ENCODE results near the gene NCBP1.

NCBP1 gene

DNA sequence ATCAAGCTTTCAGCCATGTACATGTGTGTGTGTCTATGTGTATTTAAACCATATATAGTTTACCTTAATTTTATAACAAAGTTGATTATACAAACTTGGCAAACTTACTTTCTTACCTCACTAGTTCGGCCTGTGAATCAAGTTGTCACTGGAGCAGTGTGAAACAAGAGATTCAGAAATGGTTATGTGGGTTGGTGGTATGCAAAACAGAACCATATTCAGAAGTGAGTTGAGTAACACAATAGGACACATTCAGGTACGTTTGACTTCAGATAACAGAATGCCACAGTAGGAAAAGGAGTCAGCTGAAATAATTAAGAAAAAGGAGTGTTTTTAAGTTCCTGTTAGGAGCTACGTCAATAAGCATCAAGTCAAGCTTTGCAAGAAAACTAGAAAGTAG, 42.0 kb downstream of the NCBP1 start:
- TF ChIP-seq, protein P1, sequence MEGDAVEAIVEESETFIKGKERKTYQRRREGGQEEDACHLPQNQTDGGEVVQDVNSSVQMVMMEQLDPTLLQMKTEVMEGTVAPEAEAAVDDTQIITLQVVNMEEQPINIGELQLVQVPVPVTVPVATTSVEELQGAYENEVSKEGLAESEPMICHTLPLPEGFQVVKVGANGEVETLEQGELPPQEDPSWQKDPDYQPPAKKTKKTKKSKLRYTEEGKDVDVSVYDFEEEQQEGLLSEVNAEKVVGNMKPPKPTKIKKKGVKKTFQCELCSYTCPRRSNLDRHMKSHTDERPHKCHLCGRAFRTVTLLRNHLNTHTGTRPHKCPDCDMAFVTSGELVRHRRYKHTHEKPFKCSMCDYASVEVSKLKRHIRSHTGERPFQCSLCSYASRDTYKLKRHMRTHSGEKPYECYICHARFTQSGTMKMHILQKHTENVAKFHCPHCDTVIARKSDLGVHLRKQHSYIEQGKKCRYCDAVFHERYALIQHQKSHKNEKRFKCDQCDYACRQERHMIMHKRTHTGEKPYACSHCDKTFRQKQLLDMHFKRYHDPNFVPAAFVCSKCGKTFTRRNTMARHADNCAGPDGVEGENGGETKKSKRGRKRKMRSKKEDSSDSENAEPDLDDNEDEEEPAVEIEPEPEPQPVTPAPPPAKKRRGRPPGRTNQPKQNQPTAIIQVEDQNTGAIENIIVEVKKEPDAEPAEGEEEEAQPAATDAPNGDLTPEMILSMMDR (conservative IDR thresholded peaks at IDR 0.05), result no peak
- no peak overlapping the region for H3K27ac ChIP-seq

DNA sequence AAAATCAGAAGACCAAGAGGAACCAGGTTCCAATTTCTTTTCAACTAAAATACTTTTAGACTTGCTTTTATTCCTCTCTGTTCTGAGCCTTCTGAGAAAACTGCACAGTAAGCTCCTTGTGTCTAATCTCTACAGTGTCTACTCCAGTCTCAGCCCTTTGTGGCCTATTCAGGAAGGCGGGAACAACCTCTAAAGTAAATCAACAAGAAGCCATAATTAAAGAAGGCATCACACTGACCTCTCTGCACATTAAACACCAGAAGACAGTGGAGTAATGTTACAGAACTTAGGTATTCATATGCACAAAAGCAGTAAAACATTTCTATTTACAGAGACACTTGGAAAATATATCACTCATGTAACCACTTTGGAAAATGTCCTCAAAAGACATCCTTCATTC, 48.6 kb downstream of the NCBP1 start:
- H3K27ac ChIP-seq, result no peak overlapping the region
- TF ChIP-seq, protein P1 (conservative IDR thresholded peaks at IDR 0.05), result no peak

DNA sequence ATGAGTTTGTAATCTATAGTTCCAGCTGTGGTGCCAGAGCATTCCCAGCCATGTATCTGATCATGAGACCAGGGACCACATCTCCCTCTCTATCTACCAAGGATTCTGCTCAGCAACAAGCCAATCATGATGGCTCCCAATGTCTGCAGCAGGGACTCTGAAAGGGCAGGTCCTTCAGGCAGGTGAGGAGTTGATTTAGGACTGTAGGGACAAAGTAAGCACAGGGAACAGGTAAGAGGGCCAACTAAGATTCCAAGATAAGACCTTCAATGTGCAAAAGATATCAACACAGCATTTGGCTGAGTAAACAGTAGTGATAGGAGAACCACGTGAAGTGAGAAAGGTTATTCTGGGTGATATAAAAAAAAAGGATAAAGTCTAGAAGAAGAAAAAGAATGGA, 55.0 kb downstream of the NCBP1 start:
- H3K27ac ChIP-seq, result peak overlapping the region; percentile 31
- TF ChIP-seq, protein P1 (conservative IDR thresholded peaks at IDR 0.05), result no peak

DNA sequence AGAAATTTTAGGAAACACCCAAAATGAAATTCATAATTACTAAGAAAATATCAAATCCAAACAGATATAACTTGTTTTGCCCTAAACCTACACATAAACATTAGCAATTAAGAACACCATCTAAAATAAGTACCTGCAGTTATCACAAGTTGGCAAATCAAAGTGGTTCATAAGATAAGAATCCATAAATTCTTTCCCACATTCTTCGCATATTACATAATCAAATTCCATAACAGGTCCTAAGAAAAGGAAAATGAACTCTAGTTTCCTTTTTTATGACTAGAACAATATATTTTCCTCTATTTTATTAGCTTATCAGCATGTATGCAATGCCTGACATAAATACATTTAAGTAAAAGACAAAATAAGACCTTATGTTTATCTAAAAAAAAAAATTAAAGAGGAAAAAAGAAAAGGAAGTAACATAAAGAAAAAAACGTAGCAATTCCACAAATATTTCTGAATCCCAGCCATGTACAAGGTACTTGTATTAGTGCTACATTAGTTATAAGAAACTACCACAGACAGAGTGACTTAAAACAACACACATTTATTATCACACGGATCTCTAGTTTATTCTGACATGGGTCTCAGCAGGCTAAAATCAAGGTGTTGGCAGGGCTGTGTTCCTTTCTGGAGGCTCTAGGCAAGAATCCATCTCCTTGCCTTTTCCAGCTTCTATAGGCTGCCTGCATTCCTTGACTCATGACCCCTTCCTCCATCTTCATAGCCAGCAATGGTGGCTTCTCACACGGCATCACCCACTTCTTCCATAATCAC, 56.0 kb downstream of the NCBP1 start:
- H3K27ac ChIP-seq, result peak overlapping the region; percentile 31; the same call in 1 of the 2 replicates
- TF ChIP-seq, protein P1 (conservative IDR thresholded peaks at IDR 0.05), result no peak

DNA sequence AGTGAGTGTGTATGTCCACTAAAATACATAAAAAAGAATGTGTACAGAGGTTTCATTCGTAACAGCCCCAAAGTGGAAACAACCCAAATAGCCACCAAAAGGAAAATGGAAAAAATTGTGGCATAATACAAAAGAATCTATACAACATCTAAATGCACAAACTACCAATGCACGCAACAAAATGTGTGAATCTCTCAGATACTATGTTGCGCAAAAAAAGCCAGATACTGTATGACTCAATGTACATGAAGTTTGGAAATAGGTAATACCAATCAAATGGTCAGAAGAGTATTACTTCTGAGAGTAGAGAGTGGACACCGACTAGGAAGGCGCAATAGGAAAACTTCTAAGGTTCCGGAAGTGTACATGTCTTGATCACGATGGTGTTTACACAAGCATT, 61.1 kb downstream of the NCBP1 start:
- H3K27ac ChIP-seq, result no peak overlapping the region
- TF ChIP-seq, protein P1 (conservative IDR thresholded peaks at IDR 0.05), result no peak

DNA sequence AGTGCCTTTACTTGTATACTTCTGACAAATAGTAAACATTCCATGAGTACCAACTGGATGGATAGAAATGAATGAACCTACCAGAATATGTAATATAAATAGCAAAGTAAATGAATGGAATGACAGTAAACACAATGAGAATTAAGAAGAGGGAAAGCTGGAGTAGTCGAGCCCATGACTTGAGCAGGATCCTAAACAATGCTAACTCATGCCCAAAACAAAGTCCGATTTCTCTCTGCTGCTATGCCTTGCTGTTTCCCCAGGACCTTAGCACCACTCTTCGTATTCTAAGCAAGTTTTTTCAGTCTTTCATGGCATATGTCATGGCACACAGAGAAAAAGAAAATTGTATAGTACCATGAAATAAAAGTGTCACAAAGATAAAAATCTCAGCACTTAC, 61.8 kb downstream of the NCBP1 start:
- H3K27ac ChIP-seq, result peak overlapping the region; percentile 90; the same call in 1 of the 2 replicates
- TF ChIP-seq, protein P1 (conservative IDR thresholded peaks at IDR 0.05), result no peak

DNA sequence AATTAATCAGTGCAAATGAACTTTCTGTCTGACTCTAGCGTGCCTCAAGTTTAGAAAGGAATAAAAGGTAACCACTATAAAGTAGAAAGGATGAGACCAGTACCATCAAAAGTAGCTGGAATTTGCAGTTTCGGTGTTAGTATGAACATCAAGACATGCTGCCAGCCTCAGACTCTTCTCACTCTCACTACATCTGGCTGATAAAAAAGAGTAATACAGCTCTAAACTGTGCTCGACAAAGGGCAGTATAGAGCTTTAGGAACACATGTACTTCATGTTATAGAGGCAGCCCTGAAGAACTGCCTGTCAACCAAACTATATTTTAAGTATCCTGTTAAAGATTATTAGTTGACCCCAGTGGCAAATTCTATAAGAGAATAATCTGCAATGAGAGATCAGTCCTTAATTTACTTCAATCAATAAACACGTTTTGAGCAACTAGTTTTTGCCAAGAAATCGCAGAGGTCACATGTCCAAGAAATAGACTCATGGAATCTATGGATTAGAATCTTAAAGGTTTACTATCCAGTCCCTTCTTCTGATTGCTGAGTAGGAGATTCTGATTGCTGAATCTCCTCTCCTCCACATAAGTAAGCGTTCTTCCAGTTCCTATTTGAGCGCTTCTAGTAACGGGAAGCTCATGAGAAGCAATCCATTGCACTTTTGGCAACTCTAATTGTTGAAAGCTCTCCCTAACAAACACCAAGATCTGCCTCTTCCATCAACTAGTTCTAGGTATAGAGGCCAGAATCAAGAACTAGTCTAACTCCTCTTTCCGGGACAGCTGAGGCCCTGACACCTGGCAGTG, 62.6 kb downstream of the NCBP1 start:
- H3K27ac ChIP-seq, result peak overlapping the region; percentile 90
- TF ChIP-seq, protein P1 (conservative IDR thresholded peaks at IDR 0.05), result no peak

Measured in VCaP (cell line).